Transverse colon (tissue), 4 donors: Measurements from ENCODE around the gene GLUD1. TPM values are rescaled to one million over a fixed set of nuclear protein-coding genes. Genes with fewer than 3 reads are reported as not detected.
A peak's percentile ranks its signal among the peaks of the same experiment; 100 is the strongest.
"Not testable (repeated sequence)": the region's sequence is repeated elsewhere in the genome, so short reads cannot be mapped to it uniquely, and the experiment has no call there.

Experiments
- DNase-seq: peaks from one replicate; pipeline ENCODE4 v3.0.0-alpha.2; 2019
- H3K27ac ChIP-seq, 4 donors: fragments of 200-600 bp; sonication (generic); 2 replicates each; pipeline ENCODE4 v1.5.1; 2016 to 2018; ENCODE audit warnings: inconsistent platforms in 4 of 4
- H3K27me3 ChIP-seq: fragments of 200-600 bp; sonication (generic); 2 replicates; pipeline ENCODE4 v1.5.1; 2017; ENCODE audit warnings: inconsistent platforms
- H3K36me3 ChIP-seq, 4 donors: fragments of 200-600 bp; sonication (generic); 2 replicates each; pipeline ENCODE4 v1.5.1; 2017 to 2019; ENCODE audit warnings: inconsistent platforms in 4 of 4
- H3K4me1 ChIP-seq, 4 donors: fragments of 200-600 bp; sonication (generic); 2 replicates each; pipeline ENCODE4 v1.5.1; 2017 to 2020; ENCODE audit warnings: inconsistent platforms in 4 of 4
- H3K4me3 ChIP-seq, 4 donors: fragments of 200-600 bp; sonication (generic); 1 replicate in 1 of 4; 2 replicates in 3 of 4; pipeline versions ENCODE4 v1.5.1 to v1.6.1; 2017 to 2019; ENCODE audit warnings: inconsistent platforms in 4 of 4
- H3K9me3 ChIP-seq, 2 donors: fragments of 200-600 bp; sonication (generic); 2 replicates each; pipeline ENCODE4 v1.5.1; 2017 to 2019; ENCODE audit warnings: inconsistent platforms in 2 of 2
- EP300 ChIP-seq: sonication (generic); formaldehyde crosslinking; IDR thresholded peaks from one replicate; pipeline ENCODE4 v1.6.1; 2017; ENCODE audit warnings: antibody characterized with exemption, low read depth
- POLR2A ChIP-seq: fragments of 450-650 bp; IDR thresholded peaks from one replicate; pipeline ENCODE4 v1.6.1; 2016; ENCODE audit warnings: antibody characterized with exemption, mild to moderate bottlenecking, moderate library complexity
- POLR2AphosphoS5 ChIP-seq, 3 donors: sonication (generic); formaldehyde crosslinking; IDR thresholded peaks; one replicate each; pipeline ENCODE4 v1.6.1; 2016; ENCODE audit warnings: antibody characterized with exemption in 3 of 3
- WGBS, 2 donors: methylation state at CpG; one replicate each; pipeline ENCODE4 v1.1.5; 2018; ENCODE audit warnings: low coverage in 1 of 2; 5-methylcytosine and 5-hydroxymethylcytosine counted together
- in situ Hi-C, 4 donors: fragments of 200-750 bp; cut with MboI; loops; one replicate each; pipeline versions ENCODE4 v1.15.0 to v1.15.1; 2017; ENCODE audit warnings: low sequenced_read_pairs in 3 of 4, low pct_ligation_motif_present in 1 of 4, low pct_unique_long_range_greater_than_20kb in 1 of 4
- intact Hi-C: fragments of 100-400 bp; cut with DNase I; formaldehyde crosslinking; loops from one replicate; pipeline ENCODE4 v1.15.1; 2023; ENCODE audit warnings: low total_unique reads
- total RNA-seq, 4 donors: library from RNA; depleted of rRNA; stranded (reverse); fragments of >200 nt; gene quantifications; one replicate each; pipeline ENCODE4 v1.1.0, GENCODE V29; 2016
- TF ChIP-seq, protein P1 (sequence below), 5 experiments: fragments of 200-600 bp in 3 of 5; fragments of 450-650 bp in 2 of 5; sonication (generic) in 3 of 5; IDR thresholded peaks; 1 replicate in 2 of 5; 2 replicates in 3 of 5; pipeline ENCODE4 v1.5.1; 2016 to 2017; ENCODE audit warnings: antibody characterized with exemption in 5 of 5, inconsistent platforms in 3 of 5, mild to moderate bottlenecking in 2 of 5, moderate library complexity in 1 of 5

The GLUD1 gene
- total RNA-seq, 4 donors from 2014 or later: 150 to 293 (median 201) TPM

- H3K36me3 ChIP-seq, H3K27ac ChIP-seq, H3K27me3 ChIP-seq, intact Hi-C loops, H3K4me1 ChIP-seq, in situ Hi-C loops, DNase-seq, H3K4me3 ChIP-seq, H3K9me3 ChIP-seq: not testable (repeated sequence)
- WGBS, 2 donors: 80 to 85% methylated on average over 2 of the region's 4 CpGs
These were observed 28.7 kb upstream of the GLUD1 start for GRCh38 chr10:87123351-87123750.

DNA sequence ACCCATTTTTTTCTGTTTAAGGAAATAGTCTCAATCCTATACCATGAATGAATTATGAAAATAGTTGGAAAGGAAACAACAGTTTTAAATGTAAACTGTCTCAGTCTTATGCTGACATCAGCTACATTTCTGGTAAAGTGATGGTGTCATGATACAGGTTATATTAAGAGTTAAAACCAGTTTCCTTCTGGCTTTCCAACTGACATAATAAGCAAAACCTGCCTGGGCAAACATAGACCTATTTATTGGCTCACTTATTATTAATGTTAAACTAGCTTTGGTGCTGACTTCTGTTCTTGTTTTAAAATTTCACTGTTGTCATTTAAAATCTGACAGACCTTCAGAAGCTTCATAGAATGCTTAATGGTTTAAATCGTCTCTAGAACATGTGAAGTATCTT, 24.4 kb upstream of the GLUD1 start:
- intact Hi-C loops, H3K36me3 ChIP-seq, DNase-seq, in situ Hi-C loops, H3K4me3 ChIP-seq, H3K4me1 ChIP-seq, H3K27me3 ChIP-seq, H3K27ac ChIP-seq, H3K9me3 ChIP-seq: not testable (repeated sequence)
- WGBS, 2 donors: 86 to 95% methylated on average over 1 of the region's 1 CpG

DNA sequence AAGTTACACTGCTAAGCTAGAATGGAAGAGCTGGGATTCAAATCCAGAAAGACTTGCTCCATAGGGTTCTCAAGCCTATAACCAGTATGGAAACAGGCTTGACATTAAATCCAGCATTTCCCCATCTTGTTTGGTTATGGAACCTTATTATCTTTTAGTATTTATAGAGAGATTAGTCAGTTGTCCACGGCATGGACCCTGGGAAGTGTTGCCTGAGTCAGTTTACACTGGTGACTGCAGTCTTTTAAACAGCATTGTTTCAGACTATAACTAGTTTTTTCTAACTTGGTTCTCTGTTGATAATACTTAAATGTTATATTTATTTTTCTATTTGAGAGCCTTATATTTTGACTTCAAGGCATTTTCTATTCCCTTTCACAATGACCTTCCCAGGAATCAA, 23.5 kb upstream of the GLUD1 start:
- intact Hi-C loops, H3K4me3 ChIP-seq, H3K27ac ChIP-seq, H3K36me3 ChIP-seq, DNase-seq, H3K4me1 ChIP-seq, H3K27me3 ChIP-seq, H3K9me3 ChIP-seq, in situ Hi-C loops: not testable (repeated sequence)
- 60% methylated on average over 1 of the region's 1 CpG; no CpG with 5 or more reads in 1 of the 2 donors for WGBS, 2 donors

DNA sequence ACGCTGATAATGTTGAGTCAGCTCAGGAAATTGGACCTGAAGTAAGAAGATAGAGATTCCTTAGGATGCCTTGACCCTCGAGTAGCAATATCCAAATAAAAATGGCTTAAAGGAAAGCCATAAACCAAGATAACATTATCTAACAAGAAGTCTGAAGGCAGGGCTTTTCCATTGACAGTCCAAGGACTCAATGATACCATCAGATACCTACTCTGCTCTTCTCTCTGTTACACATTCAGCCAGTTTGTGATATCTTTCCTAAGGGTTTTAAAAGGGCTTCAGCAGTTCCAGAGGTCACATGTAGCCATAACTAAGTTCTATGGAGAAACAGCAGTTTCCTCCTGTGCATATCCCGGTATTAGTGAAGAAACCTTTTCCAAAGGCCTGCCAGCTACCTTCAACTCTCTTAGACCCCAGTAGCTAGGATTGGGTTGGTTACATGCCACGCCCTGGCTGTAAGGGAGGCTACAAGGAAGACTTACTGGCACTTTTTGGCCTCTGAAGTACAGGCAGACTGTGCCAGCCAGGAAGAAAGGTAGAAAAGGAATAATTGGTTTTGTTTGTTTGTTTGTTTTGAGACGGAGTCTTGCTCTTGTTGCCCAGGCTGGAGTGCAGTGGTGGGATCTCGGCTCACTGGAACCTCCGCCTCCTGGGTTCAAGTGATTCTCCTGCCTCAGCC, 10.9 kb upstream of the GLUD1 start:
- Histone ChIP-seq H3K27ac (no peak overlapping the region), H3K4me3 (no peak overlapping the region), H3K36me3 (peaks cover 0 to 28% (median 7%) of the 10 kb centered on the region in 4 donors), H3K9me3 (no peaks in the 10 kb centered on the region), H3K4me1 (peaks cover 0 to 8% (median 0%) of the 10 kb centered on the region in 4 donors), H3K27me3 (no peaks in the 10 kb centered on the region)
- no peak for DNase-seq
- WGBS, 2 donors: 77 to 83% methylated on average over 5 to 7 of the region's 7 CpGs
- in situ Hi-C loops (no loop called here), intact Hi-C loops (no loop called here)
- TF ChIP-seq, protein P1, sequence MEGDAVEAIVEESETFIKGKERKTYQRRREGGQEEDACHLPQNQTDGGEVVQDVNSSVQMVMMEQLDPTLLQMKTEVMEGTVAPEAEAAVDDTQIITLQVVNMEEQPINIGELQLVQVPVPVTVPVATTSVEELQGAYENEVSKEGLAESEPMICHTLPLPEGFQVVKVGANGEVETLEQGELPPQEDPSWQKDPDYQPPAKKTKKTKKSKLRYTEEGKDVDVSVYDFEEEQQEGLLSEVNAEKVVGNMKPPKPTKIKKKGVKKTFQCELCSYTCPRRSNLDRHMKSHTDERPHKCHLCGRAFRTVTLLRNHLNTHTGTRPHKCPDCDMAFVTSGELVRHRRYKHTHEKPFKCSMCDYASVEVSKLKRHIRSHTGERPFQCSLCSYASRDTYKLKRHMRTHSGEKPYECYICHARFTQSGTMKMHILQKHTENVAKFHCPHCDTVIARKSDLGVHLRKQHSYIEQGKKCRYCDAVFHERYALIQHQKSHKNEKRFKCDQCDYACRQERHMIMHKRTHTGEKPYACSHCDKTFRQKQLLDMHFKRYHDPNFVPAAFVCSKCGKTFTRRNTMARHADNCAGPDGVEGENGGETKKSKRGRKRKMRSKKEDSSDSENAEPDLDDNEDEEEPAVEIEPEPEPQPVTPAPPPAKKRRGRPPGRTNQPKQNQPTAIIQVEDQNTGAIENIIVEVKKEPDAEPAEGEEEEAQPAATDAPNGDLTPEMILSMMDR (IDR thresholded peaks at IDR 0.05): no peak
- TF ChIP-seq EP300: no peak
- no peak for TF ChIP-seq POLR2A
- no peak for TF ChIP-seq POLR2AphosphoS5 (IDR thresholded peaks at IDR 0.05)

DNA sequence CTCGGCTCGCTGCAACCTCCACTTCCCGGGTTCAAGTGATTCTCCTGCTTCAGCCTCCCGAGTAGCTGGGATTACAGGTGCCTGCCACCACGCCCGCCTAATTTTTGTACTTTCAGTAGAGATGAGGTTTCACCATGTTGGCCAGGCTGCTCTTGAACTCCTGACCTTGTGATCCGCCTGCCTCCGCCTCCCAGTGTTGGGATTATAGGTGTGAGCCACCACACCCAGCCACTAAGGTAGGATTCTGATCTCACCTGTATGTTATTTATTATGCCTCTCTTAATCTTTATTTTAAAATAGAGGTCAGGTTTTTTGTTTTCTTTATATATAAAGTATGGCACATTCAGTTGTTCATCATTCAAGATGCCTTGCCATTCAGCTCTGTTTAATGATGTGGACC, 10.1 kb upstream of the GLUD1 start:
- H3K4me1 ChIP-seq, H3K4me3 ChIP-seq, H3K27ac ChIP-seq, H3K27me3 ChIP-seq, intact Hi-C loops, H3K9me3 ChIP-seq, in situ Hi-C loops: not testable (repeated sequence)
- 84 to 85% methylated on average over 4 to 8 of the region's 8 CpGs for WGBS, 2 donors
- peak; percentile 22 for DNase-seq
- peaks cover 0 to 32% (median 7%) of the 10 kb centered on the region in 4 donors for H3K36me3 ChIP-seq

GRCh38 chr10:87101996-87102395, 7.4 kb upstream of the GLUD1 start:
- H3K36me3 ChIP-seq: peaks cover 0 to 26% (median 8%) of the 10 kb centered on the region in 4 donors
- 89 to 98% methylated on average over 2 of the region's 2 CpGs for WGBS, 2 donors

More at GRCh38 chr10:87101996-87102395, 7.4 kb upstream of the GLUD1 start:
- no peak for TF ChIP-seq POLR2AphosphoS5 (IDR thresholded peaks at IDR 0.05)
- no peak for TF ChIP-seq POLR2A
- TF ChIP-seq, protein P1 (IDR thresholded peaks at IDR 0.05): no peak
- TF ChIP-seq EP300: no peak
- H3K4me3 ChIP-seq: no peak overlapping the region
- in situ Hi-C loops: no loop called here
- H3K27me3 ChIP-seq: no peaks in the 10 kb centered on the region
- intact Hi-C loops: no loop called here
- no peak overlapping the region for H3K27ac ChIP-seq
- DNase-seq: no peak
- H3K4me1 ChIP-seq: peaks cover 0 to 8% (median 0%) of the 10 kb centered on the region in 4 donors
- H3K9me3 ChIP-seq: no peaks in the 10 kb centered on the region
